ENCODE data around the gene NUDT16. TPM values are rescaled to one million over a fixed set of nuclear protein-coding genes. Genes with fewer than 3 reads are reported as not detected.
A peak's percentile ranks its signal among the peaks of the same experiment; 100 is the strongest.
"Not testable (repeated sequence)": the region's sequence is repeated elsewhere in the genome, so short reads cannot be mapped to it uniquely, and the experiment has no call there.

NUDT16 gene
- total RNA-seq, 1 donor from 2014 or later = 41.0 TPM

- no peaks in the 10 kb centered on the region for H3K9me3 ChIP-seq
- H3K4me1 ChIP-seq = no peaks in the 10 kb centered on the region
- no peak for DNase-seq (ENCODE audit: low spot score in 2 of 2)
- no peak for TF ChIP-seq CTCF (IDR thresholded peaks at IDR 0.05)
- intact Hi-C loops (cut with DNase I) = no loop called here
- H3K36me3 ChIP-seq = peaks cover 4 to 22% of the 10 kb centered on the region in 2 donors
- H3K4me3 ChIP-seq = no peak overlapping the region
- no peaks in the 10 kb centered on the region for H3K27me3 ChIP-seq
- no peak overlapping the region for H3K27ac ChIP-seq
Measured at GRCh38 chr3:131370935-131371687, 10.5 kb upstream of the NUDT16 start.

- no peaks in the 10 kb centered on the region for H3K4me1 ChIP-seq
- peaks cover 4 to 28% of the 10 kb centered on the region in 2 donors for H3K36me3 ChIP-seq
- H3K9me3 ChIP-seq = no peaks in the 10 kb centered on the region
- H3K27ac ChIP-seq = no peak overlapping the region
- H3K27me3 ChIP-seq = no peaks in the 10 kb centered on the region
- no peak for TF ChIP-seq CTCF (IDR thresholded peaks at IDR 0.05)
- intact Hi-C loops (cut with DNase I) = no loop called here
- DNase-seq (ENCODE audit: low spot score in 2 of 2) = no peak
- no peak overlapping the region for H3K4me3 ChIP-seq
Measured at GRCh38 chr3:131371688-131372066, 9.9 kb upstream of the NUDT16 start.

GRCh38 chr3:131374741-131375140, 6.8 kb upstream of the NUDT16 start:
- Histone ChIP-seq H3K27ac (no peak overlapping the region), H3K4me3 (no peak overlapping the region), H3K36me3 (peaks cover 4 to 27% of the 10 kb centered on the region in 2 donors), H3K4me1 (peaks cover 0 to 4% of the 10 kb centered on the region in 2 donors), H3K27me3 (no peaks in the 10 kb centered on the region), H3K9me3 (no peaks in the 10 kb centered on the region)
- TF ChIP-seq CTCF (IDR thresholded peaks at IDR 0.05) = no peak
- intact Hi-C loops (cut with DNase I) = no loop called here
- no peak for DNase-seq (ENCODE audit: low spot score in 2 of 2)

- H3K27ac ChIP-seq = peak overlapping the region; percentile 85 to 89
- DNase-seq (ENCODE audit: low spot score in 2 of 2); H3K27me3 ChIP-seq; H3K9me3 ChIP-seq: not testable (repeated sequence)
- H3K4me3 ChIP-seq = peak overlapping the region; percentile 82 to 95
- H3K36me3 ChIP-seq = peaks cover 3 to 17% of the 10 kb centered on the region in 2 donors
- intact Hi-C loops (cut with DNase I) = loop anchor here (1.0 to 5.0 kb wide), 7 partner anchors 18 to 1269 kb away; partner anchors contain the start of genes ASTE1, ATP2C1, MRPL3 and NEK11
- peaks cover 8 to 24% of the 10 kb centered on the region in 2 donors for H3K4me1 ChIP-seq
Measured at GRCh38 chr3:131380821-131381444, 641 bp upstream of the NUDT16 start.

GRCh38 chr3:131386429-131387165, 5.0 kb downstream of the NUDT16 start:
- intact Hi-C loops (cut with DNase I) = no loop called here
- TF ChIP-seq CTCF (IDR thresholded peaks at IDR 0.05) = no peak
- DNase-seq (ENCODE audit: low spot score in 2 of 2) = peak in 1 of 2 donors; percentile 83
- Histone ChIP-seq H3K4me1 (peaks cover 8 to 16% of the 10 kb centered on the region in 2 donors), H3K27me3 (no peaks in the 10 kb centered on the region), H3K4me3 (no peak overlapping the region), H3K27ac (peak overlapping the region; percentile 7 to 53), H3K9me3 (no peaks in the 10 kb centered on the region), H3K36me3 (peaks cover 3 to 10% of the 10 kb centered on the region in 2 donors)
